ENCODE data around the gene ATP5PD.

The ATP5PD gene

DNA sequence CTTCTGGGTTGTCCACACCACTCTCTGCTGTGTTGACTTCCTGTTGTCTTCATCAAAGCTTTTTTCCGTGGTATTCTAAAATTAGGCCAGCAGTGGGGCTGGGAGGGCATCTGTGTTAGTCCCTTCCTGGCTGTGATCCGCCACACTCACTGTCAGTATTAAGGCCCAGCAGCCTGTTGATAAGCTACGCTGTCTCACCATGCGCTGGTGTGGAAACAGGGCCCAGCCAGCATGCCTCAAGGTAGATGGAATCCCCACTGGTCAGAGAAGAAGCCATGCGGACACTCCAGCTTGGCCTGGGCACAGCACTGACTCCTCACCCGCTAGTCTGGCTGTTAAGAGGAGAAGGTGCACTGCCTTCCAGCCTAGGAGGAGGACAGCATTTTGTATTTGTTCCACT is 48.0 kb downstream of the ATP5PD start:
- no peak overlapping the region for H3K4me3 ChIP-seq (ENCODE audit: low read length)
- TF ChIP-seq, protein P1, sequence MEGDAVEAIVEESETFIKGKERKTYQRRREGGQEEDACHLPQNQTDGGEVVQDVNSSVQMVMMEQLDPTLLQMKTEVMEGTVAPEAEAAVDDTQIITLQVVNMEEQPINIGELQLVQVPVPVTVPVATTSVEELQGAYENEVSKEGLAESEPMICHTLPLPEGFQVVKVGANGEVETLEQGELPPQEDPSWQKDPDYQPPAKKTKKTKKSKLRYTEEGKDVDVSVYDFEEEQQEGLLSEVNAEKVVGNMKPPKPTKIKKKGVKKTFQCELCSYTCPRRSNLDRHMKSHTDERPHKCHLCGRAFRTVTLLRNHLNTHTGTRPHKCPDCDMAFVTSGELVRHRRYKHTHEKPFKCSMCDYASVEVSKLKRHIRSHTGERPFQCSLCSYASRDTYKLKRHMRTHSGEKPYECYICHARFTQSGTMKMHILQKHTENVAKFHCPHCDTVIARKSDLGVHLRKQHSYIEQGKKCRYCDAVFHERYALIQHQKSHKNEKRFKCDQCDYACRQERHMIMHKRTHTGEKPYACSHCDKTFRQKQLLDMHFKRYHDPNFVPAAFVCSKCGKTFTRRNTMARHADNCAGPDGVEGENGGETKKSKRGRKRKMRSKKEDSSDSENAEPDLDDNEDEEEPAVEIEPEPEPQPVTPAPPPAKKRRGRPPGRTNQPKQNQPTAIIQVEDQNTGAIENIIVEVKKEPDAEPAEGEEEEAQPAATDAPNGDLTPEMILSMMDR (conservative IDR thresholded peaks at IDR 0.05; ENCODE audit: low read depth, low read length) = no peak
- DNase-seq (ENCODE audit: low read depth) = no peak

DNA sequence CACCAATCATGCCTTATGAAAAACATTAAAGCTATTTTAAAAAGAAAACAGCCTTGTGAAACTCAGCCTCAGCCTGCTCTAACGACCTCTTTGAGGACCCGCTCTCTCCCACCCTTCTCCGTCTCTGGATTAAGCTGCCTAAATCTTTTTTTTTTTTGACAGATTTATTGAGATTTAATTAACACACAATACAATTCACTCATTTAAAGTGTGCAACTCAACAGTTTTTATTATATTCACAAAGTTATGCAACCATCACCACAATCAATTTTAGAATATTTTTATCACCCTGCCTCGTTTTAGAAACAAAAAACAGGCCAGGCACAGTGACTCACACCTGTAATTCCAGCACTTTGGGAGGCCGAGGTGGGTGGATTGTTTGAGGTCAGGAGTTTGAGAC is 50.9 kb downstream of the ATP5PD start:
- H3K4me3 ChIP-seq (ENCODE audit: low read length) = no peak overlapping the region
- TF ChIP-seq, protein P1 (conservative IDR thresholded peaks at IDR 0.05; ENCODE audit: low read depth, low read length) = no peak
- DNase-seq (ENCODE audit: low read depth) = no peak

DNA sequence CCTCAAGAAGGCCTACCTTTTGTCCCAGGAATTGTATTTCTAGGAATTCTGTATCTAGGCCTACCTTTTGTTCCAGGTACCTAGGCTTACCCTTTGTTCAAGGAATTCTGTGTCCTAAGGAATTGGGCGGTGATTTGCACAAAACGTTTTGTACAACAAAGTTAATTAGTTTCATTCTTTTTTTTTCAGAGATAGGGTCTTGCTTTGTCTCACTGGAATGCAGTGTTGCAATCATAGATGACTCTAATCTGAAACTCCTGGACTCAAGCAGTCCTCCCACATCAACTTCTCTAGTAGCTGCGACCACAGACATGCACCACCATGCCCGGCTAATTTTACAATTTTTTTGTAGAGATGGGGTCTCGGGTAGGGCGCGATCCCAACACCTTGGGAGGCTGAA is 52.3 kb downstream of the ATP5PD start:
- DNase-seq (ENCODE audit: low read depth) = no peak
- TF ChIP-seq, protein P1 (conservative IDR thresholded peaks at IDR 0.05; ENCODE audit: low read depth, low read length) = no peak
- no peak overlapping the region for H3K4me3 ChIP-seq (ENCODE audit: low read length)

DNA sequence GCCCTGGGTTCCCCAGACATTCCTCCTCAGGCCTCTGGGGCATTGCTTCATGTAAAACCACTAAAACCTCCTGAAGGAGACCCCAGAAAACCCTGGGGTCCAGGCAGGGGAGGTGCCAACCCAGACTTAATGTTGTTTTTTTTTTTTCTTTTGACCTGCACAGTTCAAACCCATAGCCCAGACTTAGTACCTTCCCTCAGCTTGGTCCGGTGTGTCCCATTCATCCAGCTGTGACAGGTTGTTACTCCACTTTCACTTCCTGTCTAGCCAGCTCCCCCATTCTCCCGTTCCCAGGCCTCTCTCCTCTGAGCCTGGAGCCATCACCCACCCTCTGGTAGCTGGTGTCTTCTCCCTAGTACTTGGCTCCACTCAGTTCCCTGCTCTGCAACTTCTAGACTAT is 54.5 kb downstream of the ATP5PD start:
- no peak for DNase-seq (ENCODE audit: low read depth)
- TF ChIP-seq, protein P1 (conservative IDR thresholded peaks at IDR 0.05; ENCODE audit: low read depth, low read length) = no peak
- no peak overlapping the region for H3K4me3 ChIP-seq (ENCODE audit: low read length)

DNA sequence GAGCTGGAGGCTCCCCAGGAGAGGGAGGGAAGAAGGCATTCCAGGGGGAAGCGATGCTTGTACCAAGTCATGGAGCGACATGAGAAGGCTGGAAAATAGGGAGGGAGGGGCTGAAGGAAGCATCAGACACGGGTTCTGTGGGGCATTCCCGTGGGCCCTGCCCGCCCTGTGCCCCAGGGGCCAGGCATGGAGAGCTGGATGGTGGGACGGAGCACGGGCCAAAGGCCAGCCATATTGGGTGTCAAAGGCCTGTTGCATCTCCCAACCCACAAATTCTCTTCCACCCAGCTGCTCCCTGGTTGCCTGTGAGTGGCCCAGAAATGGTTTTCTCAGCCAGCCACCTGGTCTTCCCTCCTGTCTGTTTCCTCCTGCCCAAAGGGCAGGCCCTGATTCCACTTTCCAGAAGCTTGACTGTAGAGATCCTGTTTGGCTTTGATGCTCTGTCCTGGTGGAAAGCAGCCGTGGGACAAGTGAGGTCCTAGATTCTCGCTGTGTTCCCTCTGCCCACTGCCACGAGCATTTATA is 56.1 kb downstream of the ATP5PD start:
- no peak for DNase-seq (ENCODE audit: low read depth)
- no peak overlapping the region for H3K4me3 ChIP-seq (ENCODE audit: low read length)
- TF ChIP-seq, protein P1 (conservative IDR thresholded peaks at IDR 0.05; ENCODE audit: low read depth, low read length) = no peak
